ENCODE measurements around the gene NPAT.

DNA sequence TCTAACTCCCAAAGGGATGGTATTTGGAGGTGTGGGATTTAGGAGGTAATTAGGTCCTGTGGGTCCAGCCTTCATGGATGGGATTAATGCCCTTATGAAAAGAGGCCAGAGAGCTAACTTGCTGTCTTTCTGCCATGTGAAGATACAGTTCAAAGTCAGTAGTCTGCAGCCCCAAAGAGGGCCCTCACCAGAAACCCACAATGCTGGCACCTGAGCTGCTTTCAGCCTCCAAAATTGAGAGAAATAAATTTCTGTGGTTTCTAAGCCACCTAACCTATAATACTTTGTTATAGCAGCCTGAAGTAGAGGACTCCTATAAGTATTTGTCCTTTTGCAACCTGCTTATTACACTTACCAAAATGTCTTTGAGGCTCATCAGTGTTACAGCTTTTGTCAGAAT is 16.6 kb upstream of the NPAT start:
- TF ChIP-seq, protein P1, sequence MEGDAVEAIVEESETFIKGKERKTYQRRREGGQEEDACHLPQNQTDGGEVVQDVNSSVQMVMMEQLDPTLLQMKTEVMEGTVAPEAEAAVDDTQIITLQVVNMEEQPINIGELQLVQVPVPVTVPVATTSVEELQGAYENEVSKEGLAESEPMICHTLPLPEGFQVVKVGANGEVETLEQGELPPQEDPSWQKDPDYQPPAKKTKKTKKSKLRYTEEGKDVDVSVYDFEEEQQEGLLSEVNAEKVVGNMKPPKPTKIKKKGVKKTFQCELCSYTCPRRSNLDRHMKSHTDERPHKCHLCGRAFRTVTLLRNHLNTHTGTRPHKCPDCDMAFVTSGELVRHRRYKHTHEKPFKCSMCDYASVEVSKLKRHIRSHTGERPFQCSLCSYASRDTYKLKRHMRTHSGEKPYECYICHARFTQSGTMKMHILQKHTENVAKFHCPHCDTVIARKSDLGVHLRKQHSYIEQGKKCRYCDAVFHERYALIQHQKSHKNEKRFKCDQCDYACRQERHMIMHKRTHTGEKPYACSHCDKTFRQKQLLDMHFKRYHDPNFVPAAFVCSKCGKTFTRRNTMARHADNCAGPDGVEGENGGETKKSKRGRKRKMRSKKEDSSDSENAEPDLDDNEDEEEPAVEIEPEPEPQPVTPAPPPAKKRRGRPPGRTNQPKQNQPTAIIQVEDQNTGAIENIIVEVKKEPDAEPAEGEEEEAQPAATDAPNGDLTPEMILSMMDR (IDR thresholded peaks at IDR 0.05 in 2 of 3, conservative IDR thresholded peaks at IDR 0.05 in 1 of 3; ENCODE audit: borderline replicate concordance in 1 of 3, insufficient read depth in 1 of 3, low read depth in 2 of 3, low read length in 2 of 3), result no peak
- TF ChIP-seq EZH2 (IDR thresholded peaks at IDR 0.05), result no peak
- TF ChIP-seq POLR2A (IDR thresholded peaks at IDR 0.05; ENCODE audit: borderline replicate concordance, extremely low read depth, insufficient read depth, insufficient read length), result no peak
- no peak for TF ChIP-seq POLR2AphosphoS5 (IDR thresholded peaks at IDR 0.05; ENCODE audit: low read depth, low read length)
- TF ChIP-seq CEBPB (IDR thresholded peaks at IDR 0.05; ENCODE audit: low read depth), result no peak
- no peak for TF ChIP-seq YY1 (IDR thresholded peaks at IDR 0.05; ENCODE audit: extremely low read depth, insufficient replicate concordance, low read depth, low read length)
- TF ChIP-seq EGR1 (IDR thresholded peaks at IDR 0.05; ENCODE audit: low read depth), result no peak
